SK-N-SH (cell line): ENCODE measurements around the gene PSMG3. TPM values are rescaled to one million over a fixed set of nuclear protein-coding genes. Genes with fewer than 3 reads are reported as not detected.

ENCODE experiments used
- CTCF ChIA-PET: fragments of 300-600, 350-600 bp; formaldehyde crosslinking; extraction: SDS; loops from one replicate; lab custom pipeline; 2021; lab: Yijun Ruan, JAX
- POLR2A ChIA-PET: fragments of 350-600 bp; sonication (Branson Sonifier 250); formaldehyde crosslinking; extraction: SDS; loops from one replicate; lab custom pipeline; 2020; ENCODE audit warnings: antibody characterized with exemption, inconsistent platforms; lab: Yijun Ruan, JAX
- DNase-seq: peaks from one replicate; pipeline ENCODE4 v3.0.0; 2012
- H2AFZ ChIP-seq: fragments of 200-600 bp; sonication (generic); 2 replicates; pipeline ENCODE4 v1.8.1; 2016; ENCODE audit warnings: antibody characterized with exemption, mild to moderate bottlenecking, low read depth
- H3F3A ChIP-seq: fragments of 200-600 bp; sonication (generic); replicated peaks from 2 replicates; pipeline ENCODE3; 2016; ENCODE audit warnings: antibody characterized with exemption, mild to moderate bottlenecking; ENCODE audit not compliant: insufficient read depth
- H3K27ac ChIP-seq, 2 experiments: fragments of 200-500 bp in 1 of 2; fragments of 200-600 bp in 1 of 2; sonication (Bioruptor generic) in 1 of 2; sonication (generic), shearing (Covaris generic) in 1 of 2; 2 replicates each; pipeline versions ENCODE4 v1.5.1 to v1.6.1; 2014 to 2016; ENCODE audit warnings: low read depth in 2 of 2, inconsistent platforms in 1 of 2, low read length in 1 of 2, mild to moderate bottlenecking in 1 of 2, mixed read lengths in 1 of 2
- H3K27me3 ChIP-seq: fragments of 200-600 bp; sonication (generic), shearing (Covaris generic); 2 replicates; pipeline ENCODE4 v1.6.1; 2016; ENCODE audit warnings: mixed run types; ENCODE audit not compliant: insufficient read depth
- H3K36me3 ChIP-seq, 2 experiments: fragments of 200-500 bp in 1 of 2; fragments of 200-600 bp in 1 of 2; sonication (Bioruptor generic) in 1 of 2; sonication (generic) in 1 of 2; replicated peaks in 1 of 2; 2 replicates each; pipeline versions ENCODE3 to v1.5.1; 2014 to 2016; ENCODE audit warnings: low read length in 1 of 2, mild to moderate bottlenecking in 1 of 2; ENCODE audit not compliant: insufficient read depth in 2 of 2, control insufficient read depth in 1 of 2
- H3K4me1 ChIP-seq, 2 experiments: fragments of 200-500 bp in 1 of 2; fragments of 200-600 bp in 1 of 2; sonication (Bioruptor generic) in 1 of 2; sonication (generic), shearing (Covaris generic) in 1 of 2; 2 replicates each; pipeline versions ENCODE4 v1.5.1 to v1.6.1; 2014 to 2016; ENCODE audit warnings: low read depth in 1 of 2, low read length in 1 of 2, mixed run types in 1 of 2; ENCODE audit not compliant: insufficient read depth in 2 of 2, control insufficient read depth in 1 of 2
- H3K4me2 ChIP-seq: fragments of 200-600 bp; sonication (generic), shearing (Covaris generic); 2 replicates; pipeline ENCODE4 v1.6.1; 2017; ENCODE audit warnings: mixed run types
- H3K4me3 ChIP-seq, 2 experiments: fragments of 200-500 bp in 1 of 2; fragments of 200-600 bp in 1 of 2; sonication (Bioruptor generic) in 1 of 2; sonication (generic), shearing (Covaris generic) in 1 of 2; 2 replicates each; pipeline versions ENCODE4 v1.5.1 to v1.8.1; 2014 to 2016; ENCODE audit warnings: low read depth in 2 of 2, inconsistent platforms in 1 of 2, low read length in 1 of 2, mild to moderate bottlenecking in 1 of 2, mixed read lengths in 1 of 2, moderate library complexity in 1 of 2
- H3K79me2 ChIP-seq: fragments of 200-600 bp; sonication (generic); 2 replicates; pipeline ENCODE4 v1.8.1; 2017; ENCODE audit warnings: mild to moderate bottlenecking; ENCODE audit not compliant: insufficient read depth
- H3K9ac ChIP-seq: fragments of 200-600 bp; sonication (generic); 2 replicates; pipeline ENCODE4 v1.6.1; 2017; ENCODE audit warnings: mixed run types
- H3K9me2 ChIP-seq: fragments of 200-600 bp; sonication (generic); 2 replicates; pipeline ENCODE4 v1.6.1; 2017; ENCODE audit warnings: mixed run types
- H3K9me3 ChIP-seq: fragments of 200-600 bp; sonication (generic); 2 replicates; pipeline ENCODE4 v1.6.1; 2017; ENCODE audit warnings: mixed run types, mild to moderate bottlenecking, moderate library complexity
- H4K20me1 ChIP-seq: fragments of 200-600 bp; sonication (generic); 2 replicates; pipeline ENCODE4 v1.6.1; 2017; ENCODE audit warnings: mild to moderate bottlenecking, mixed run types; ENCODE audit not compliant: insufficient read depth
- CHD2 ChIP-seq: fragments of 150-350 bp; IDR thresholded peaks from 2 replicates; pipeline ENCODE4 v1.6.1; 2018; ENCODE audit warnings: low read length; ENCODE audit not compliant: partially characterized antibody
- CTCF ChIP-seq: fragments of 200-600 bp; sonication (generic); IDR thresholded peaks from 2 replicates; pipeline ENCODE4 v1.6.1; 2017; ENCODE audit warnings: antibody characterized with exemption, mild to moderate bottlenecking, moderate library complexity
- EZH2phosphoT487 ChIP-seq: fragments of 200-600 bp; sonication (generic); IDR thresholded peaks from 2 replicates; pipeline ENCODE4 v1.6.1; 2017; ENCODE audit warnings: low read depth, mixed run types, mild to moderate bottlenecking, antibody characterized with exemption, moderate library complexity, borderline replicate concordance
- FOXM1 ChIP-seq: IDR thresholded peaks from 2 replicates; pipeline ENCODE4 v1.4.0; 2012; ENCODE audit warnings: low read depth, mild to moderate bottlenecking
- JUND ChIP-seq: IDR thresholded peaks from 2 replicates; pipeline ENCODE4 v1.4.0; 2012
- MAX ChIP-seq: IDR thresholded peaks from 2 replicates; pipeline ENCODE4 v1.4.0; 2012; ENCODE audit warnings: low read depth
- NFIC ChIP-seq: IDR thresholded peaks from 2 replicates; pipeline ENCODE4 v1.4.0; 2012; ENCODE audit warnings: borderline replicate concordance
- PBX3 ChIP-seq: IDR thresholded peaks from 2 replicates; pipeline ENCODE4; 2012
- RAD21 ChIP-seq: IDR thresholded peaks from 2 replicates; pipeline ENCODE4 v1.6.1; 2012; ENCODE audit warnings: mild to moderate bottlenecking, low read length
- RCOR1 ChIP-seq: fragments of 150-350 bp; IDR thresholded peaks from 2 replicates; pipeline ENCODE4 v1.6.1; 2017; ENCODE audit warnings: antibody characterized with exemption, low read length
- RFX5 ChIP-seq: IDR thresholded peaks from 2 replicates; pipeline ENCODE4 v1.6.1; 2012; ENCODE audit warnings: mild to moderate bottlenecking, improper control_type of control experiment, low read length
- RXRA ChIP-seq: IDR thresholded peaks from 2 replicates; pipeline ENCODE4 v1.4.0; 2012; ENCODE audit warnings: low read depth, mild to moderate bottlenecking, borderline replicate concordance
- SIN3A ChIP-seq: IDR thresholded peaks from 2 replicates; pipeline ENCODE4 v1.6.1; 2012; ENCODE audit warnings: low read depth, mild to moderate bottlenecking, low read length, moderate library complexity, borderline replicate concordance
- SMC3 ChIP-seq: IDR thresholded peaks from 2 replicates; pipeline ENCODE4 v1.6.1; 2012; ENCODE audit warnings: low read depth, low read length, improper control_type of control experiment
- TEAD4 ChIP-seq: IDR thresholded peaks from 2 replicates; pipeline ENCODE4 v1.4.0; 2012; ENCODE audit warnings: mild to moderate bottlenecking, borderline replicate concordance; ENCODE audit not compliant: insufficient read depth
- USF1 ChIP-seq: IDR thresholded peaks from 2 replicates; pipeline ENCODE4 v1.4.0; 2012; ENCODE audit warnings: low read depth, borderline replicate concordance
- USF2 ChIP-seq: fragments of 150-350 bp; IDR thresholded peaks from 2 replicates; pipeline ENCODE4 v1.6.1; 2017; ENCODE audit warnings: antibody characterized with exemption, low read length, low read depth, borderline replicate concordance
- YY1 ChIP-seq: IDR thresholded peaks from 2 replicates; pipeline ENCODE4 v1.4.0; 2012; ENCODE audit warnings: low read depth, mild to moderate bottlenecking
- ZBTB33 ChIP-seq: IDR thresholded peaks from 2 replicates; pipeline ENCODE4 v1.4.0; 2012; ENCODE audit warnings: low read depth, borderline replicate concordance
- WGBS: methylation state at CpG from one replicate; pipeline ENCODE4 v1.1.6; 2017; ENCODE audit warnings: low lambda C conversion rate; 5-methylcytosine and 5-hydroxymethylcytosine counted together
- polyA plus RNA-seq, 3 experiments: library from polyadenylated mRNA; depleted of rRNA; stranded (reverse); fragments of >200 nt; gene quantifications; 2 replicates each; pipeline ENCODE4 v1.2.3, GENCODE V29; 2012

PSMG3 gene
- polyA plus RNA-seq, 1 of the 3 experiments (the other 2 are of a cell fraction), result 109 TPM

- Histone ChIP-seq H3K9me3 (no peaks in the 10 kb centered on the region), H2AFZ (peak within 1 kb of the TSS; percentile 79), H3K9ac (peak within 1 kb of the TSS; percentile 51; the same call in 1 of the 2 replicates), H3K79me2 (no peaks in the 10 kb centered on the region), H4K20me1 (no peaks in the 10 kb centered on the region), H3K4me1 (peaks cover 14% of the 10 kb centered on the region in 2 experiments; a peak in 3 of 4 replicates), H3K27ac (peak within 1 kb of the TSS in 1 of 2 experiments; percentile 16; a peak in 1 of 4 replicates), H3K27me3 (no peaks in the 10 kb centered on the region), H3K4me2 (peak within 1 kb of the TSS; percentile 48; the same call in 1 of the 2 replicates), H3K36me3 (no peaks in the 10 kb centered on the region), H3K9me2 (no peaks in the 10 kb centered on the region), H3F3A (peaks cover 12% of the 10 kb centered on the region), H3K4me3 (no peak within 1 kb of the TSS)
- no peak for TF ChIP-seq RFX5
- no peak for TF ChIP-seq CHD2
- TF ChIP-seq USF1, result no peak
- TF ChIP-seq MAX, result no peak
- peak; percentile 53 for TF ChIP-seq CTCF
- TF ChIP-seq YY1, result no peak
- no peak for TF ChIP-seq ZBTB33
- no peak for TF ChIP-seq RXRA
- TF ChIP-seq SMC3, result peak; percentile 61
- no peak for TF ChIP-seq PBX3
- TF ChIP-seq RAD21, result peak; percentile 48
- TF ChIP-seq SIN3A, result no peak
- TF ChIP-seq RCOR1, result no peak
- no peak for TF ChIP-seq TEAD4
- TF ChIP-seq JUND, result no peak
- TF ChIP-seq USF2, result no peak
- TF ChIP-seq FOXM1, result no peak
- no peak for TF ChIP-seq NFIC
- no peak for TF ChIP-seq EZH2phosphoT487
- CTCF ChIA-PET, result interaction anchor here (0.6 to 3.4 kb wide), 22 partner anchors 9 to 674 kb away, joined by 3 to 24 read pairs (median 4); no protein-coding TSS in a partner anchor
- DNase-seq, result peak; percentile 88
- POLR2A ChIA-PET, result interaction anchor here (0.6 to 0.7 kb wide), 2 partner anchors 11 to 841 kb away, joined by 3 read pairs; no protein-coding TSS in a partner anchor
- WGBS, result 75% methylated on average over 9 of the region's 23 CpGs
Observed at GRCh38 chr7:1555813-1556543, 13.9 kb downstream of the PSMG3 start, which contains the start of gene TMEM184A. TSS of gene TMEM184A (minus strand) at chr7:1556205. CDS start at chr7:1555484, 721 bp downstream.
